H9 (cell line): Measurements from ENCODE around the gene YIPF2. TPM values are rescaled to one million over a fixed set of nuclear protein-coding genes. Genes with fewer than 3 reads are reported as not detected.

Experiments
- DNase-seq: peaks from one replicate; pipeline ENCODE4 v3.0.0-alpha.2; 2017
- H2AFZ ChIP-seq: one replicate; pipeline ENCODE4 v1.6.1; 2013; ENCODE audit warnings: mild to moderate bottlenecking, low read length, control low read depth, moderate library complexity
- H2AK5ac ChIP-seq: 2 replicates; pipeline ENCODE4 v1.6.1; 2013; ENCODE audit warnings: low read length, control low read depth, mixed read lengths; ENCODE audit not compliant: insufficient read length
- H2BK120ac ChIP-seq: one replicate; pipeline ENCODE4 v1.6.1; 2013; ENCODE audit warnings: low read depth, mild to moderate bottlenecking, low read length, control low read depth, inconsistent platforms; ENCODE audit not compliant: poor library complexity, severe bottlenecking
- H2BK12ac ChIP-seq: 2 replicates; pipeline ENCODE4 v1.6.1; 2013; ENCODE audit warnings: low read length, control low read depth, mixed read lengths, low read depth; ENCODE audit not compliant: insufficient read length
- H2BK15ac ChIP-seq: 2 replicates; pipeline ENCODE4 v1.6.1; 2013; ENCODE audit warnings: low read depth, low read length, control low read depth
- H2BK20ac ChIP-seq: one replicate; pipeline ENCODE4 v1.6.1; 2013; ENCODE audit warnings: low read depth, mild to moderate bottlenecking, low read length, control low read depth, inconsistent platforms; ENCODE audit not compliant: poor library complexity, severe bottlenecking
- H2BK5ac ChIP-seq: 2 replicates; pipeline ENCODE4 v1.6.1; 2013; ENCODE audit warnings: low read length, control low read depth, mixed read lengths; ENCODE audit not compliant: insufficient read length
- H3K14ac ChIP-seq: 2 replicates; pipeline ENCODE4 v1.6.1; 2013; ENCODE audit warnings: low read length, control low read depth; ENCODE audit not compliant: insufficient read depth
- H3K18ac ChIP-seq: 2 replicates; pipeline ENCODE4 v1.6.1; 2013; ENCODE audit warnings: low read depth, mild to moderate bottlenecking, mixed read lengths, low read length, control low read depth; ENCODE audit not compliant: insufficient read length
- H3K23ac ChIP-seq: 2 replicates; pipeline ENCODE4 v1.6.1; 2013; ENCODE audit warnings: low read length, control low read depth, mixed read lengths, low read depth; ENCODE audit not compliant: insufficient read length
- H3K23me2 ChIP-seq: 2 replicates; pipeline ENCODE4 v1.6.1; 2013; ENCODE audit warnings: low read depth, mild to moderate bottlenecking, mixed read lengths, low read length, control low read depth; ENCODE audit not compliant: insufficient read length, poor library complexity, severe bottlenecking
- H3K27ac ChIP-seq: 2 replicates; pipeline ENCODE4 v1.5.1; 2013; ENCODE audit warnings: low read length, control low read depth, mixed read lengths, low read depth; ENCODE audit not compliant: insufficient read length
- H3K27me3 ChIP-seq: 2 replicates; pipeline ENCODE4 v1.6.1; 2013; ENCODE audit warnings: low read length, control low read depth, inconsistent platforms; ENCODE audit not compliant: insufficient read depth
- H3K4ac ChIP-seq: 2 replicates; pipeline ENCODE4 v1.6.1; 2013; ENCODE audit warnings: low read depth, mild to moderate bottlenecking, control low read depth, inconsistent platforms, low read length, moderate library complexity
- H3K4me1 ChIP-seq: 2 replicates; pipeline ENCODE4 v1.6.1; 2013; ENCODE audit warnings: low read length, control low read depth, inconsistent platforms; ENCODE audit not compliant: insufficient read depth
- H3K4me2 ChIP-seq: 2 replicates; pipeline ENCODE4 v1.6.1; 2013; ENCODE audit warnings: low read length, control low read depth, mixed read lengths; ENCODE audit not compliant: insufficient read length, insufficient read depth
- H3K56ac ChIP-seq: 2 replicates; pipeline ENCODE4 v1.6.1; 2013; ENCODE audit warnings: low read depth, mild to moderate bottlenecking, mixed read lengths, low read length, control low read depth; ENCODE audit not compliant: insufficient read length
- H3K79me1 ChIP-seq: 2 replicates; pipeline ENCODE4 v1.6.1; 2013; ENCODE audit warnings: low read depth, mild to moderate bottlenecking, moderate library complexity, low read length, control low read depth, inconsistent platforms; ENCODE audit not compliant: insufficient read depth, poor library complexity, severe bottlenecking
- H3K79me2 ChIP-seq: 2 replicates; pipeline ENCODE4 v1.6.1; 2013; ENCODE audit warnings: low read length, control low read depth, inconsistent platforms; ENCODE audit not compliant: insufficient read depth
- H3K9ac ChIP-seq: 2 replicates; pipeline ENCODE4 v1.6.1; 2013; ENCODE audit warnings: low read length, control low read depth, mixed read lengths; ENCODE audit not compliant: insufficient read length; ENCODE audit errors: extremely low read depth
- H3K9me3 ChIP-seq: one replicate; pipeline ENCODE4 v1.6.1; 2013; ENCODE audit warnings: low read depth, low read length, inconsistent platforms; ENCODE audit not compliant: control insufficient read depth
- H3T11ph ChIP-seq: one replicate; pipeline ENCODE4 v1.6.1; 2013; ENCODE audit warnings: mild to moderate bottlenecking, low read length, control low read depth, inconsistent platforms
- H4K20me1 ChIP-seq: one replicate; pipeline ENCODE4 v1.6.1; 2013; ENCODE audit not compliant: control insufficient read depth, insufficient read length, insufficient read depth
- H4K5ac ChIP-seq: 2 replicates; pipeline ENCODE4 v1.6.1; 2013; ENCODE audit warnings: low read depth, mild to moderate bottlenecking, mixed read lengths, low read length, control low read depth; ENCODE audit not compliant: insufficient read length
- H4K8ac ChIP-seq: replicated peaks from 2 replicates; pipeline ENCODE4 v1.6.1; 2013; ENCODE audit warnings: low read length, control low read depth, mixed read lengths, low read depth; ENCODE audit not compliant: insufficient read length
- H4K91ac ChIP-seq: 2 replicates; pipeline ENCODE4 v1.6.1; 2013; ENCODE audit warnings: low read depth, mild to moderate bottlenecking, moderate library complexity, mixed read lengths, low read length, control low read depth; ENCODE audit not compliant: insufficient read length
- H3K27ac Mint-ChIP-seq, 3 experiments: 2 replicates in 2 of 3; 3 replicates in 1 of 3; pipeline ENCODE4 v1.8.0; 2020 to 2021; ENCODE audit warnings: mixed read lengths in 3 of 3, mild to moderate bottlenecking in 1 of 3, moderate library complexity in 1 of 3
- H3K27me3 Mint-ChIP-seq: 2 replicates; pipeline ENCODE4 v1.8.0; 2021; ENCODE audit warnings: low read depth, mild to moderate bottlenecking, moderate library complexity, mixed read lengths
- H3K36me3 Mint-ChIP-seq, 3 experiments: 2 replicates in 2 of 3; 3 replicates in 1 of 3; pipeline ENCODE4 v1.8.0; 2020 to 2021; ENCODE audit warnings: low read depth in 3 of 3, mixed read lengths in 3 of 3; ENCODE audit not compliant: insufficient read depth in 1 of 3
- H3K4me1 Mint-ChIP-seq, 2 experiments: 2 replicates each; pipeline ENCODE4 v1.8.0; 2020; ENCODE audit warnings: mixed read lengths in 2 of 2
- H3K4me3 Mint-ChIP-seq, 2 experiments: 2 replicates in 1 of 2; 3 replicates in 1 of 2; pipeline ENCODE4 v1.8.0; 2020 to 2021; ENCODE audit warnings: mild to moderate bottlenecking in 2 of 2, mixed read lengths in 2 of 2, moderate library complexity in 1 of 2
- H3K9me3 Mint-ChIP-seq, 2 experiments: 2 replicates in 1 of 2; 3 replicates in 1 of 2; pipeline ENCODE4 v1.8.0; 2020; ENCODE audit warnings: mild to moderate bottlenecking in 2 of 2, mixed read lengths in 2 of 2, moderate library complexity in 1 of 2
- CTCF ChIP-seq: fragments of 200-600 bp; sonication (generic); conservative IDR thresholded peaks from 3 replicates; pipeline ENCODE4 v1.8.0; 2021; ENCODE audit warnings: antibody characterized with exemption, mild to moderate bottlenecking
- WGBS: extraction: QIAGEN DNeasy Blood & Tissue Kit; methylation state at CpG from one replicate; pipeline ENCODE4 v1.1.7; 2013; ENCODE audit warnings: missing lambda C conversion rate, low lambda C conversion rate, mixed read lengths; ENCODE audit not compliant: insufficient read length; ENCODE audit errors: extremely low coverage; 5-methylcytosine and 5-hydroxymethylcytosine counted together
- total RNA-seq: library from RNA; stranded (reverse); gene quantifications from 2 replicates; pipeline ENCODE4 v1.2.1, GENCODE V29; 2021

YIPF2 gene
- total RNA-seq, 1 experiment from 2014 or later: 58.2 TPM

DNA sequence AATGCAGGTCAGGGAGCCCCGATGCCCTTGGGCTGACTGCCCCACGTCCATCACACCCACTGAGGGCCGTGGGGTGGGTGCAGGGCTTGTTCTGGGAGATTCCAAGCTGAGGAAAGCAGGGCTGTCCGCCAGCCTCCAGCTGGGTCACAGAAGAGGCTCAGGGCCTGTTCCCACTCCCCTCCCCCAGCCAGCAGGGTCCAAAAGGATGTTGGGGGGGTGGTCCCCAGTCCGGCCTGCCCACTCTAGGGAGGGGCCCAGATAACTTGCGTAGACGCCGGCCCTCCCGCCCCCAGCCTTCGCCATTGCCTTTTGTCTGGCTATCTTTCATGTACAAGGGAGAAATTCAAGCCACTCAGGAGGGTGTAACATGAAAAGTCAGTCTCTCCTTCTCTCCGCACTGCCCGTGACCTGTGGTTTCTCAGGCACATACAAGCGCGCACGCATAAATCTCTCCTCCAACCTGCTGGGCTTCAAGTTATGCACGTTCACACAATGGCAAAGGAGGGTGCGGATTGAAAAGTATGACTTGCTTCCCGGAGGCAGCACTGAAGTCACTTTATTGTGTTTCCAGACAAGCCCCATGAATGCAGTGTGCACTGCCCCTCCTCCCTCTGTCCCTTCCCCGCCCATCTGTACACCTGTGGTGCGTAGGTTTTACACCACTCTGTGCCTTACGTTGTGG, 36.9 kb downstream of the YIPF2 start:
- Histone ChIP-seq H3K23me2 (no peaks in the 10 kb centered on the region), H2BK15ac (no peak overlapping the region), H3K79me2 (peaks cover 13% of the 10 kb centered on the region; the same call in 1 of the 2 replicates), H3K79me1 (no peaks in the 10 kb centered on the region), H4K5ac (no peak overlapping the region), H2AK5ac (no peak overlapping the region), H3K14ac (no peak overlapping the region), H3T11ph (no peak overlapping the region), H3K9ac (no peak overlapping the region), H3K56ac (no peak overlapping the region), H2BK12ac (no peak overlapping the region), H3K9me3 (no peaks in the 10 kb centered on the region), H2BK120ac (no peak overlapping the region), H3K4me1 (peaks cover 11% of the 10 kb centered on the region; the same call in 1 of the 2 replicates), H3K27me3 (no peaks in the 10 kb centered on the region), H2BK5ac (no peak overlapping the region), H3K18ac (no peak overlapping the region), H4K8ac (no peak overlapping the region), H4K91ac (no peak overlapping the region), H2AFZ (no peak overlapping the region), H2BK20ac (no peak overlapping the region), H3K4ac (no peak overlapping the region), H3K23ac (no peak overlapping the region), H3K4me2 (no peak overlapping the region), H4K20me1 (no peaks in the 10 kb centered on the region), H3K27ac (no peak overlapping the region)
- WGBS: no CpG with 5 or more reads among the region's 21 CpGs
- Mint-ChIP-seq H3K27ac (peak overlapping the region; percentile 41 to 78 (median 56); a peak in 5 of 7 replicates), H3K9me3 (no peaks in the 10 kb centered on the region), H3K36me3 (peaks cover 0 to 3% (median 0%) of the 10 kb centered on the region in 3 experiments; a peak in 3 of 7 replicates), H3K27me3 (no peaks in the 10 kb centered on the region; the same call in 1 of the 2 replicates), H3K4me3 (no peak overlapping the region; a peak in 1 of 5 replicates), H3K4me1 (peaks cover 67 to 72% of the 10 kb centered on the region in 2 experiments)
- peak; percentile 26 for DNase-seq
- TF ChIP-seq CTCF: no peak
